WTC11 (cell line): ENCODE data around the gene TCP1. TPM values are rescaled to one million over a fixed set of nuclear protein-coding genes. Genes with fewer than 3 reads are reported as not detected.

Source experiments
- ATAC-seq: fragments of 200-7000 bp; cut with Tn5 transposase; 2 replicates; pipeline ENCODE4 v1.10.0; 2021; ENCODE audit warnings: mild to moderate bottlenecking, moderate library complexity
- CTCF ChIA-PET: fragments of 300-600 bp; sonication (Branson Sonifier 250); formaldehyde crosslinking; loops from one replicate; lab custom pipeline; 2021; ENCODE audit warnings: antibody characterized with exemption; lab: Charles Lee
- POLR2A ChIA-PET: fragments of 350-600 bp; sonication (Branson Sonifier 250); formaldehyde crosslinking; loops from one replicate; lab custom pipeline; 2021; ENCODE audit warnings: antibody characterized with exemption; lab: Charles Lee
- DNase-seq: peaks from one replicate; pipeline ENCODE4 v3.0.0; 2021; ENCODE audit warnings: low spot score
- H3K27ac Mint-ChIP-seq: 2 replicates; pipeline ENCODE4 v1.8.0; 2021; ENCODE audit warnings: mixed read lengths
- H3K27me3 Mint-ChIP-seq: 2 replicates; pipeline ENCODE4 v1.8.0; 2021; ENCODE audit warnings: low read depth, mild to moderate bottlenecking, moderate library complexity, mixed read lengths
- H3K36me3 Mint-ChIP-seq: 2 replicates; pipeline ENCODE4 v1.8.0; 2021; ENCODE audit warnings: mixed read lengths
- H3K4me1 Mint-ChIP-seq: 2 replicates; pipeline ENCODE4 v1.8.0; 2022; ENCODE audit warnings: mixed read lengths
- H3K4me3 Mint-ChIP-seq: 2 replicates; pipeline ENCODE4 v1.8.0; 2021; ENCODE audit warnings: mild to moderate bottlenecking, moderate library complexity, mixed read lengths
- H3K9me3 Mint-ChIP-seq: 2 replicates; pipeline ENCODE4 v1.8.0; 2021; ENCODE audit warnings: mixed read lengths
- AR ChIP-seq: fragments of 250-450 bp; sonication (Bioruptor Pico); IDR thresholded peaks from 2 replicates; pipeline ENCODE4 v1.9.0; 2021; ENCODE audit warnings: mild to moderate bottlenecking
- CBFB ChIP-seq: sonication (generic); formaldehyde crosslinking; IDR thresholded peaks from 2 replicates; pipeline ENCODE4 v1.8.1; 2022; ENCODE audit warnings: mild to moderate bottlenecking, low read depth, missing genetic modification reagents
- CDX4 ChIP-seq: fragments of 250-450 bp; sonication (Bioruptor Pico); IDR thresholded peaks from 2 replicates; pipeline ENCODE4 v1.9.0; 2021; ENCODE audit warnings: moderate library complexity, mild to moderate bottlenecking, inconsistent platforms, borderline replicate concordance
- E2F5 ChIP-seq: sonication (generic); formaldehyde crosslinking; IDR thresholded peaks from 2 replicates; pipeline ENCODE4 v1.8.1; 2022; ENCODE audit warnings: mild to moderate bottlenecking, moderate library complexity, missing genetic modification reagents
- ELF4 ChIP-seq: sonication (generic); formaldehyde crosslinking; IDR thresholded peaks from 2 replicates; pipeline ENCODE4 v1.8.1; 2022; ENCODE audit warnings: low read depth, mild to moderate bottlenecking, moderate library complexity, missing genetic modification reagents
- FOXP4 ChIP-seq: sonication (generic); formaldehyde crosslinking; IDR thresholded peaks from 2 replicates; pipeline ENCODE4 v1.8.0; 2022; ENCODE audit warnings: mild to moderate bottlenecking, missing genetic modification reagents
- GABPB1 ChIP-seq: sonication (generic); formaldehyde crosslinking; IDR thresholded peaks from 2 replicates; pipeline ENCODE4 v1.8.1; 2023; ENCODE audit warnings: mild to moderate bottlenecking, missing genetic modification reagents
- IRF2 ChIP-seq: sonication (generic); formaldehyde crosslinking; IDR thresholded peaks from 2 replicates; pipeline ENCODE4 v1.8.0; 2022; ENCODE audit warnings: low read depth, missing genetic modification reagents, borderline replicate concordance
- JAZF1 ChIP-seq: fragments of 250-450 bp; sonication (Bioruptor Pico); IDR thresholded peaks from 2 replicates; pipeline ENCODE4 v1.9.0; 2021; ENCODE audit warnings: moderate library complexity, mild to moderate bottlenecking, inconsistent platforms
- MAX ChIP-seq: sonication (generic); formaldehyde crosslinking; IDR thresholded peaks from 2 replicates; pipeline ENCODE4 v1.8.0; 2022; ENCODE audit warnings: mild to moderate bottlenecking, missing genetic modification reagents
- MLX ChIP-seq: sonication (generic); formaldehyde crosslinking; IDR thresholded peaks from 2 replicates; pipeline ENCODE4 v1.8.1; 2023; ENCODE audit warnings: mild to moderate bottlenecking, missing genetic modification reagents, moderate library complexity
- NFYB ChIP-seq: sonication (generic); formaldehyde crosslinking; conservative IDR thresholded peaks from 2 replicates; pipeline ENCODE4 v1.8.0; 2022; ENCODE audit warnings: low read depth, missing genetic modification reagents
- NR1H2 ChIP-seq: sonication (generic); formaldehyde crosslinking; IDR thresholded peaks from 2 replicates; pipeline ENCODE4 v1.9.0; 2021; ENCODE audit warnings: mild to moderate bottlenecking, moderate library complexity, missing genetic modification reagents
- PRDM15 ChIP-seq: sonication (generic); formaldehyde crosslinking; IDR thresholded peaks from 2 replicates; pipeline ENCODE4 v1.8.0; 2022; ENCODE audit warnings: missing genetic modification reagents
- SMAD3 ChIP-seq: sonication (generic); formaldehyde crosslinking; IDR thresholded peaks from 2 replicates; pipeline ENCODE4 v1.8.0; 2022; ENCODE audit warnings: missing genetic modification reagents, mild to moderate bottlenecking, borderline replicate concordance
- SMAD4 ChIP-seq: sonication (generic); formaldehyde crosslinking; IDR thresholded peaks from 2 replicates; pipeline ENCODE4 v1.8.0; 2022; ENCODE audit warnings: mild to moderate bottlenecking, missing genetic modification reagents
- ZMAT4 ChIP-seq: fragments of 250-450 bp; sonication (Bioruptor Pico); IDR thresholded peaks from 2 replicates; pipeline ENCODE4 v1.9.0; 2021; ENCODE audit warnings: mild to moderate bottlenecking
- ZNF263 ChIP-seq: sonication (generic); formaldehyde crosslinking; IDR thresholded peaks from 2 replicates; pipeline ENCODE4 v1.8.1; 2022; ENCODE audit warnings: low read depth, mild to moderate bottlenecking, moderate library complexity, missing genetic modification reagents
- ZNF416 ChIP-seq: fragments of 250-450 bp; sonication (Bioruptor Pico); IDR thresholded peaks from 2 replicates; pipeline ENCODE4 v1.9.0; 2021; ENCODE audit warnings: mild to moderate bottlenecking, inconsistent platforms
- ZNF512 ChIP-seq: sonication (generic); formaldehyde crosslinking; IDR thresholded peaks from 2 replicates; pipeline ENCODE4 v1.8.1; 2022; ENCODE audit warnings: missing genetic modification reagents, borderline replicate concordance
- total RNA-seq: library from RNA; stranded (reverse); gene quantifications from 3 replicates; pipeline ENCODE4 v1.2.3, GENCODE V29; 2021

The TCP1 gene
- total RNA-seq, 1 experiment from 2014 or later, result 388 TPM

- ATAC-seq (no peak), DNase-seq (no peak)
- no peaks in the 10 kb centered on the region; the same call in 1 of the 2 replicates for H3K27me3 Mint-ChIP-seq
- no peak overlapping the region for H3K27ac Mint-ChIP-seq
- H3K4me1 Mint-ChIP-seq, result peaks cover 42% of the 10 kb centered on the region
- H3K4me3 Mint-ChIP-seq, result no peak overlapping the region
- no peak for TF ChIP-seq SMAD3 (CRISPR knock-in tag)
- TF ChIP-seq E2F5 (CRISPR knock-in tag), result no peak
- TF ChIP-seq ZNF416, result no peak
- TF ChIP-seq GABPB1, result no peak
- no peak for TF ChIP-seq MLX (CRISPR knock-in tag)
- TF ChIP-seq ZNF263 (CRISPR knock-in tag), result no peak
- POLR2A ChIA-PET, result no interaction called here
- H3K9me3 Mint-ChIP-seq, result no peaks in the 10 kb centered on the region
- CTCF ChIA-PET, result no interaction called here
- H3K36me3 Mint-ChIP-seq, result no peaks in the 10 kb centered on the region
Observed at GRCh38 chr6:159823953-159824352, 34.6 kb upstream of the TCP1 start.

GRCh38 chr6:159821726-159822125, 32.3 kb upstream of the TCP1 start:
- Mint-ChIP-seq H3K36me3 (no peaks in the 10 kb centered on the region), H3K27ac (no peak overlapping the region), H3K27me3 (no peaks in the 10 kb centered on the region; the same call in 1 of the 2 replicates), H3K4me1 (peaks cover 23% of the 10 kb centered on the region), H3K9me3 (no peaks in the 10 kb centered on the region), H3K4me3 (no peak overlapping the region)
- ChIA-PET POLR2A (no interaction called here), CTCF (interaction anchor here (1.2 kb wide), 1 partner anchor 12 kb away, joined by 4 read pairs; no protein-coding TSS in a partner anchor)
- ATAC-seq (no peak), DNase-seq (no peak)
- TF ChIP-seq ELF4 (CRISPR knock-in tag), result no peak
- TF ChIP-seq E2F5 (CRISPR knock-in tag), result no peak
- TF ChIP-seq NR1H2 (CRISPR knock-in tag), result no peak
- no peak for TF ChIP-seq MAX (CRISPR knock-in tag)
- no peak for TF ChIP-seq NFYB
- no peak for TF ChIP-seq IRF2 (CRISPR knock-in tag)
- no peak for TF ChIP-seq FOXP4 (CRISPR knock-in tag)
- TF ChIP-seq PRDM15, result no peak
- TF ChIP-seq CBFB (CRISPR knock-in tag), result no peak
- no peak for TF ChIP-seq ZMAT4 (CRISPR knock-in tag)
- TF ChIP-seq ZNF416, result no peak
- TF ChIP-seq AR (CRISPR knock-in tag), result no peak
- no peak for TF ChIP-seq JAZF1 (CRISPR knock-in tag)
- no peak for TF ChIP-seq SMAD4 (CRISPR knock-in tag)
- no peak for TF ChIP-seq CDX4 (CRISPR knock-in tag)
- TF ChIP-seq ZNF512 (CRISPR knock-in tag), result no peak
